Stimulated activated memory B cell treated with anti-CD40 and anti-IgM and Interleukin-4, amounts not matched to agents 10 μg/mL and 1 μg/mL and 100 μg/mL, for 72 hours (primary cell): Measurements from ENCODE around the gene EPHB6.

Source experiments
- ATAC-seq: fragments of 150-1000 bp; cut with Tn5 transposase; 2 replicates; pipeline ENCODE4 v1.10.0; 2021
- H3K27ac Mint-ChIP-seq: one replicate; pipeline ENCODE4 v1.8.0; 2022; ENCODE audit warnings: mild to moderate bottlenecking, mixed read lengths
- H3K27me3 Mint-ChIP-seq: one replicate; pipeline ENCODE4 v1.8.0; 2022; ENCODE audit warnings: mixed read lengths
- H3K36me3 Mint-ChIP-seq: one replicate; pipeline ENCODE4 v1.8.0; 2022; ENCODE audit warnings: mixed read lengths
- H3K4me1 Mint-ChIP-seq: one replicate; pipeline ENCODE4 v1.8.0; 2022; ENCODE audit warnings: mixed read lengths
- H3K4me3 Mint-ChIP-seq: one replicate; pipeline ENCODE4 v1.8.0; 2022; ENCODE audit warnings: mild to moderate bottlenecking, moderate library complexity, mixed read lengths
- H3K9me3 Mint-ChIP-seq: one replicate; pipeline ENCODE4 v1.8.0; 2022; ENCODE audit warnings: mixed read lengths

Gene EPHB6

GRCh38 chr7:142908290-142908689 lies 53.4 kb downstream of the EPHB6 start:
- peaks cover 38% of the 10 kb centered on the region for H3K27me3 Mint-ChIP-seq
- no peak for ATAC-seq
- peaks cover 2% of the 10 kb centered on the region for H3K9me3 Mint-ChIP-seq
- H3K4me3 Mint-ChIP-seq: no peak overlapping the region
- no peak overlapping the region for H3K27ac Mint-ChIP-seq
- no peaks in the 10 kb centered on the region for H3K36me3 Mint-ChIP-seq
- no peaks in the 10 kb centered on the region for H3K4me1 Mint-ChIP-seq

- Mint-ChIP-seq H3K9me3 (peaks cover 2% of the 10 kb centered on the region), H3K27ac (no peak overlapping the region), H3K4me3 (no peak overlapping the region), H3K27me3 (peaks cover 38% of the 10 kb centered on the region), H3K36me3 (no peaks in the 10 kb centered on the region), H3K4me1 (no peaks in the 10 kb centered on the region)
- ATAC-seq: peak; percentile 69
Measured at GRCh38 chr7:142908921-142909890, 54.3 kb downstream of the EPHB6 start.

GRCh38 chr7:142910031-142910433 lies 55.2 kb downstream of the EPHB6 start:
- H3K4me3 Mint-ChIP-seq: no peak overlapping the region
- peaks cover 2% of the 10 kb centered on the region for H3K9me3 Mint-ChIP-seq
- no peaks in the 10 kb centered on the region for H3K36me3 Mint-ChIP-seq
- peaks cover 38% of the 10 kb centered on the region for H3K27me3 Mint-ChIP-seq
- no peak overlapping the region for H3K27ac Mint-ChIP-seq
- no peak for ATAC-seq
- no peaks in the 10 kb centered on the region for H3K4me1 Mint-ChIP-seq

- peaks cover 38% of the 10 kb centered on the region for H3K27me3 Mint-ChIP-seq
- H3K4me3 Mint-ChIP-seq: no peak overlapping the region
- H3K4me1 Mint-ChIP-seq: no peaks in the 10 kb centered on the region
- no peak overlapping the region for H3K27ac Mint-ChIP-seq
- no peak for ATAC-seq
- no peaks in the 10 kb centered on the region for H3K36me3 Mint-ChIP-seq
- H3K9me3 Mint-ChIP-seq: peaks cover 2% of the 10 kb centered on the region
Measured at GRCh38 chr7:142910481-142910880, 55.6 kb downstream of the EPHB6 start.

GRCh38 chr7:142913051-142913450 lies 58.2 kb downstream of the EPHB6 start:
- peaks cover 45% of the 10 kb centered on the region for H3K27me3 Mint-ChIP-seq
- no peaks in the 10 kb centered on the region for H3K36me3 Mint-ChIP-seq
- no peaks in the 10 kb centered on the region for H3K9me3 Mint-ChIP-seq
- ATAC-seq: no peak
- H3K4me1 Mint-ChIP-seq: no peaks in the 10 kb centered on the region
- H3K4me3 Mint-ChIP-seq: no peak overlapping the region
- H3K27ac Mint-ChIP-seq: no peak overlapping the region

DNA sequence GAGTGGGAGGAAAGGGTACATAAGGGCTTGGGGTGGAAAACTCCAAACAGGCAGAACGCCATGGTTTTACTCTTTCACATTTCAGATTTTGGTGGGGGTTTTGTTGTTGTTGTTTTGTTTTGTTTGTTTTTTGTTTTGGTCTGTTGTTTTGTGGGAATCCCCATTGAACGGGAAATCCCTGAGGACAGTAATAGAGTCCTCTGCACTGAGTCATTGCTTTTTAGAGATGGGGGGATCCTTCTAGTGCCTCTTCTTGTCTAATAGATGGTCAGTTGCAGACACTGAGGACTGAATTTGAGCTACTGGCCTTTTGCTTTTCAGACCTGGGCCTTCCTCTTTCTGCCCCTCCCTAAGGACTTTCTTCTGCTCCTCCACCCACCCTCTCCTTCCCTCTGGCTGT lies 58.7 kb downstream of the EPHB6 start:
- peaks cover 44% of the 10 kb centered on the region for H3K27me3 Mint-ChIP-seq
- no peaks in the 10 kb centered on the region for H3K4me1 Mint-ChIP-seq
- H3K36me3 Mint-ChIP-seq: no peaks in the 10 kb centered on the region
- no peak overlapping the region for H3K27ac Mint-ChIP-seq
- no peak overlapping the region for H3K4me3 Mint-ChIP-seq
- no peaks in the 10 kb centered on the region for H3K9me3 Mint-ChIP-seq
- no peak for ATAC-seq

DNA sequence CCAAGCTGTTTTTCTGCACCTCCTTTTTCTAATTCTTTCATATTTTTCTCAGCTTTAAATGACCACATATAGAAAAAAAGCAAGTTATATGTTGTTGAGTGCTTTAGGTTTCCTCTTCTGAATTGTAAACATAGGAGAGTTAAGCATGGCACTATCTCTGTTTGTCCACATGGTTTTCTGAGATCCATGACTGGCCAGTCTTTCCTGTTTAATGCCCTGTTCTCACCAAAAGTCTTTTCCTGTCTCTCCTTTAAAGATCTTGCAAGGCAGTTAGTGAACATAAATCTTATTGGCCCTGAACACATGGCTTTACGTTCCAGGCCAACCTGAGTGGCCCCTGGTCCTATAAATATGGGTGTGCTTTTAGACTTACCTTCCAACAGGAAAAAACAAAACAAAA lies 59.2 kb downstream of the EPHB6 start:
- no peaks in the 10 kb centered on the region for H3K9me3 Mint-ChIP-seq
- H3K27me3 Mint-ChIP-seq: peaks cover 44% of the 10 kb centered on the region
- no peaks in the 10 kb centered on the region for H3K36me3 Mint-ChIP-seq
- no peaks in the 10 kb centered on the region for H3K4me1 Mint-ChIP-seq
- ATAC-seq: no peak
- H3K27ac Mint-ChIP-seq: no peak overlapping the region
- H3K4me3 Mint-ChIP-seq: no peak overlapping the region

GRCh38 chr7:142915315-142915714 lies 60.4 kb downstream of the EPHB6 start:
- no peak overlapping the region for H3K4me3 Mint-ChIP-seq
- H3K27ac Mint-ChIP-seq: no peak overlapping the region
- H3K27me3 Mint-ChIP-seq: peaks cover 48% of the 10 kb centered on the region
- H3K9me3 Mint-ChIP-seq: no peaks in the 10 kb centered on the region
- H3K36me3 Mint-ChIP-seq: no peaks in the 10 kb centered on the region
- no peak for ATAC-seq
- H3K4me1 Mint-ChIP-seq: no peaks in the 10 kb centered on the region

DNA sequence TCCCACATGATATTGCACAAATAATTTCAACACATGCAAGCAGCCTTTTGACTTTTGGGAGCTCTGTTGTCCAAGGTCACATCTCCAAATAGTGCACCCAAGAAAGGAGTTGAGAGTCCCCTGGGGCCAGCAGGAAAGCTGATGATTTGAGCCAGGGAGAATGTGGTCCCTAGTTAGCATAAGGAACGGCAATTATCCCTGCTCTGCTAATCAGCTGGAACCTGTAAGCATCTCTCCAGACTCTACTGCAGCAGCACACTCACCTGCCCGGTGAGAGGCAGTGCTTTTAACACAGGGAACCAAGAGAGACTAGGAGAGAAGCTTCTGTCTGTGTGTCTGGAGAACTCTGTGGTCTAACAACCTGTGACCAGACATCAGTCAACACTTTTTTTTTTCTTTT lies 61.6 kb downstream of the EPHB6 start:
- no peaks in the 10 kb centered on the region for H3K36me3 Mint-ChIP-seq
- no peak overlapping the region for H3K4me3 Mint-ChIP-seq
- no peaks in the 10 kb centered on the region for H3K4me1 Mint-ChIP-seq
- H3K27me3 Mint-ChIP-seq: peaks cover 42% of the 10 kb centered on the region
- no peaks in the 10 kb centered on the region for H3K9me3 Mint-ChIP-seq
- no peak for ATAC-seq
- H3K27ac Mint-ChIP-seq: no peak overlapping the region

DNA sequence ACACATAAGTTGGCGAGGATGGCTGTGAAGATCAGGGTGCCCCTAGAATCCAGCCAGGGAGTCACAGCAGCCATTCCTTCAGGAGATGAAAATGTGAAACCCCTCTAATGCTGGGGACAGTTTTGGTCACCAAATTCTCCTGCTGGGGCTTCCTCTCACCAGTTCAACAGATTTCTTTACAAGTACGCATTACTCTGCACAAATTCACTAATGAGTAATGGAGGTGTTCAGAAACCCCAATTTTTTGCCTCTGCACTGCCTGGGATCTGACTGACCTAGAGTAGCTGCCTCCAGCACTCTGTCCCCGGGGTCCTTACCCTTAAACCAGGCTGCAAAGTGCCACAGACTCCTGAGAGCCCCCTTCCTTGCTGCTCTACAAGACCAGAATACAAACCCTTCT lies 62.6 kb downstream of the EPHB6 start:
- peaks cover 32% of the 10 kb centered on the region for H3K27me3 Mint-ChIP-seq
- ATAC-seq: no peak
- H3K4me3 Mint-ChIP-seq: no peak overlapping the region
- H3K36me3 Mint-ChIP-seq: no peaks in the 10 kb centered on the region
- H3K4me1 Mint-ChIP-seq: no peaks in the 10 kb centered on the region
- H3K27ac Mint-ChIP-seq: no peak overlapping the region
- no peaks in the 10 kb centered on the region for H3K9me3 Mint-ChIP-seq

- H3K36me3 Mint-ChIP-seq: no peaks in the 10 kb centered on the region
- no peak for ATAC-seq
- no peaks in the 10 kb centered on the region for H3K9me3 Mint-ChIP-seq
- peaks cover 30% of the 10 kb centered on the region for H3K27me3 Mint-ChIP-seq
- H3K4me1 Mint-ChIP-seq: no peaks in the 10 kb centered on the region
- no peak overlapping the region for H3K4me3 Mint-ChIP-seq
- no peak overlapping the region for H3K27ac Mint-ChIP-seq
Measured at GRCh38 chr7:142918901-142919300, 64.0 kb downstream of the EPHB6 start.

GRCh38 chr7:142919656-142920055 lies 64.8 kb downstream of the EPHB6 start:
- H3K36me3 Mint-ChIP-seq: no peaks in the 10 kb centered on the region
- H3K9me3 Mint-ChIP-seq: no peaks in the 10 kb centered on the region
- no peak overlapping the region for H3K4me3 Mint-ChIP-seq
- ATAC-seq: no peak
- no peak overlapping the region for H3K27ac Mint-ChIP-seq
- H3K27me3 Mint-ChIP-seq: peaks cover 30% of the 10 kb centered on the region
- H3K4me1 Mint-ChIP-seq: no peaks in the 10 kb centered on the region
